GM12878 (cell line): ENCODE measurements around the gene SPOP. TPM values are rescaled to one million over a fixed set of nuclear protein-coding genes. Genes with fewer than 3 reads are reported as not detected.
A peak's percentile ranks its signal among the peaks of the same experiment; 100 is the strongest.

Experiments used
- CBFB ChIP-seq: IDR thresholded peaks from 2 replicates; pipeline ENCODE4 v1.6.1; 2016; ENCODE audit warnings: antibody characterized with exemption, low read depth
- CBX5 ChIP-seq: sonication (generic); IDR thresholded peaks from 2 replicates; pipeline ENCODE4 v1.6.1; 2016; ENCODE audit warnings: low read depth, moderate library complexity, mild to moderate bottlenecking, inconsistent platforms
- CHD4 ChIP-seq: fragments of 200-600 bp; sonication (generic); IDR thresholded peaks from 2 replicates; pipeline ENCODE4 v1.6.1; 2016; ENCODE audit warnings: mild to moderate bottlenecking
- E2F8 ChIP-seq: fragments of 450-650 bp; IDR thresholded peaks from 2 replicates; pipeline ENCODE4 v1.6.1; 2018; ENCODE audit warnings: mild to moderate bottlenecking, low read depth, moderate library complexity; ENCODE audit not compliant: partially characterized antibody
- E4F1 ChIP-seq: fragments of 450-650 bp; IDR thresholded peaks from 2 replicates; pipeline ENCODE4 v1.6.1; 2018; ENCODE audit warnings: borderline replicate concordance, mild to moderate bottlenecking; ENCODE audit not compliant: partially characterized antibody
- EGR1 ChIP-seq, 2 experiments: IDR thresholded peaks; 1 replicate in 1 of 2; 2 replicates in 1 of 2; pipeline ENCODE4 v1.6.1; 2011 to 2012; ENCODE audit warnings: low read depth in 2 of 2, low read length in 2 of 2, borderline replicate concordance in 1 of 2, mild to moderate bottlenecking in 1 of 2, moderate library complexity in 1 of 2
- IKZF1 ChIP-seq: fragments of 450-650 bp; conservative IDR thresholded peaks from 2 replicates; pipeline ENCODE4 v1.6.1; 2017; ENCODE audit warnings: antibody characterized with exemption, mild to moderate bottlenecking
- PKNOX1 ChIP-seq: fragments of 450-650 bp; IDR thresholded peaks from 2 replicates; pipeline ENCODE4 v1.6.1; 2016; ENCODE audit warnings: mild to moderate bottlenecking
- SREBF2 ChIP-seq: IDR thresholded peaks from 2 replicates; pipeline ENCODE4 v1.6.1; 2012; ENCODE audit warnings: mild to moderate bottlenecking, low read length
- ZNF384 ChIP-seq: IDR thresholded peaks from 2 replicates; pipeline ENCODE4 v1.6.1; 2012; ENCODE audit warnings: low read depth, mild to moderate bottlenecking, low read length, improper control_type of control experiment, borderline replicate concordance
- ZNF592 ChIP-seq: fragments of 450-650 bp; IDR thresholded peaks from 2 replicates; pipeline ENCODE4 v1.6.1; 2017; ENCODE audit warnings: mild to moderate bottlenecking, moderate library complexity
- ZNF687 ChIP-seq: fragments of 450-650 bp; IDR thresholded peaks from 2 replicates; pipeline ENCODE4 v1.6.1; 2017; ENCODE audit warnings: mild to moderate bottlenecking, moderate library complexity
- polyA plus RNA-seq, 11 experiments: library from polyadenylated mRNA; depleted of rRNA in 4 of 11; unstranded in 6 of 11; stranded (reverse) in 5 of 11; fragments of >200 nt; fragmentation: Nextera tagmentation in 4 of 11; fragmentation: Illumina TruSeq in 1 of 11; extraction: Ambion mirVana in 4 of 11; extraction: Trizol in 1 of 11; gene quantifications; 1 replicate in 1 of 11; 2 replicates in 10 of 11; pipeline versions ENCODE4 v1.2.1 to v1.2.3, GENCODE V29; 2011 to 2016; ENCODE audit warnings: inconsistent platforms in 2 of 11, missing spikeins in 2 of 11, low read depth in 1 of 11
- total RNA-seq, 4 experiments: library from RNA; depleted of rRNA in 3 of 4; stranded (reverse); fragments of >200 nt in 3 of 4; fragmentation: Illumina TruSeq in 1 of 4; extraction: Trizol in 1 of 4; gene quantifications; 2 replicates each; pipeline versions ENCODE4 v1.2.1 to v1.2.3, GENCODE V29; 2013 to 2021

The SPOP gene
- total and polyA plus RNA-seq, 10 of the 15 experiments (the other 5 are each of a cell fraction or from before 2014, with no cell fraction given), result 35.1 to 80.4 (median 44.7) TPM

GRCh38 chr17:49677933-49678847 lies at the start of gene SPOP (continued):
- TF ChIP-seq E4F1 (peak; percentile 61), PKNOX1 (peak; percentile 72), CHD4 (no peak), SREBF2 (no peak), E2F8 (no peak), ZNF384 (no peak), IKZF1 (no peak), CBX5 (no peak), EGR1 (IDR thresholded peaks at IDR 0.05; ENCODE audit: borderline replicate concordance in 1 of 2, low read depth in 2 of 2, low read length in 2 of 2) (peak; percentile 24 to 98; a peak in 2 of 3 replicates), CBFB (no peak), ZNF592 (no peak), ZNF687 (peak; percentile 37; the same call in 1 of the 2 replicates)
